H1 (cell line): ENCODE measurements around the gene CEP85.
"Not testable (repeated sequence)": the region's sequence is repeated elsewhere in the genome, so short reads cannot be mapped to it uniquely, and the experiment has no call there.

Experiments used
- EZH2 ChIP-seq: fragments of 200-600 bp; sonication (generic); IDR thresholded peaks from 2 replicates; pipeline ENCODE4 v1.7.1; 2012; ENCODE audit warnings: low read depth, mild to moderate bottlenecking, moderate library complexity, low read length, inconsistent platforms; ENCODE audit not compliant: severe bottlenecking
- MAX ChIP-seq: IDR thresholded peaks from 2 replicates; pipeline ENCODE4 v1.6.1; 2012; ENCODE audit warnings: inconsistent platforms
- POLR2A ChIP-seq, 2 experiments: IDR thresholded peaks; 1 replicate in 1 of 2; 2 replicates in 1 of 2; pipeline ENCODE4 v1.6.1; 2011; ENCODE audit warnings: low read depth in 2 of 2, low read length in 2 of 2, mild to moderate bottlenecking in 2 of 2; ENCODE audit errors: control extremely low read depth in 1 of 2

GRCh38 chr1:26230682-26231081 is 3.3 kb upstream of the CEP85 start:
- TF ChIP-seq EZH2; POLR2A (IDR thresholded peaks at IDR 0.05; ENCODE audit: control extremely low read depth in 1 of 2, low read depth in 2 of 2, low read length in 2 of 2); MAX: not testable (repeated sequence)
